Measurements from ENCODE around the gene CTBP2. TPM values are rescaled to one million over a fixed set of nuclear protein-coding genes. Genes with fewer than 3 reads are reported as not detected.

Gene CTBP2
- total RNA-seq, 1 donor from 2014 or later = 73.0 TPM

DNA sequence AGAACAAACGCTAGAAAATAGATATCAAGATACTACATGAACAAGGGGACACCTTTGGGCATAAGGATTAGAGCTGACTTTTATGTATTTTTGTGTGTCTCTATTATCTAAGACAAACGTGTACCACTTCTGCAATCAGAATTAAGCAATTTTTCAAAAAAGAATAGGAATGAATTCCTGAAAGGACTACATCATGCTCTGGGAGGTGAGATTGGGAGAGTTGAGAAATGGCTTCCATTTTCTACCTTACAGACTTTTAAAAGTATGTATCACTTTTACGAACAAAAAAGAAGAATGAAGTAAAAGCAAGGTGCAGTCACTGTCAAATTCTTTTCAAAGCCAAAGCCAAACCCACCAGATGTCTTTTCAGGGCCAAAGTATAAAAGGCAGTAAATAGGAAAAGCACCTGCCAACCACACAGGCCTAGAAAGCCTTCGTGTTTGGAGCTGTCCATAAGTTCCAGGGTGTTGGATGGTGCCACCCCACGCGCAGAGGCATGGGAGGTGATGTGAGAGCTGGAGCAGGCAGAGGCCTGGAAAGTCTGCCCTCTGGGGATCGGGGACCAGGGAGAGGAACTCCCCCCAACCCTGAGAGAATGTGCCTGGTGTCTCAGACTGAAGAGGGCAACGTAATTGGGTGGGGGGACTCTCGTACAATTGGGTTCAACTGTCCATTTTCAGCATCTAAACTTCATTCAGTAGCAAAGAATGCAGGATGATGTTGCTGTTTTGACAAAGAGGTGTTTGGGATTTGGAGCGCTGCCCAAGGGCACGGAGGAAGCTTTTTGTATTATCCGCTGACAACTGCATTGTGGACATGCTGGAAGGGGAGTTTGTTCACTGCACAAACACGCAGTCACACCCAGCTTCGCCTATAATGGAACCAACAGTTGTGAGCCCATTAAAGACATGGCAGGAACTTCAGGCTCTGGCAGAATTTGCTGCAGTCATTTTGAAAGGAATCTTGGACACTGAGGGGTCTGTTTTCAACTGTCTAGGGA lies 17.6 kb upstream of the CTBP2 start:
- DNase-seq = no peak
- Histone ChIP-seq H3K36me3 (no peaks in the 10 kb centered on the region), H3K4me3 (no peak overlapping the region), H3K27ac (no peak overlapping the region), H3K9me3 (no peaks in the 10 kb centered on the region), H3K27me3 (ENCODE audit: low read depth) (peaks cover 10% of the 10 kb centered on the region), H3K4me1 (no peaks in the 10 kb centered on the region)
- TF ChIP-seq CTCF (IDR thresholded peaks at IDR 0.05) = no peak
- ATAC-seq = no peak
- intact Hi-C loops (cut with DNase I) = no loop called here

DNA sequence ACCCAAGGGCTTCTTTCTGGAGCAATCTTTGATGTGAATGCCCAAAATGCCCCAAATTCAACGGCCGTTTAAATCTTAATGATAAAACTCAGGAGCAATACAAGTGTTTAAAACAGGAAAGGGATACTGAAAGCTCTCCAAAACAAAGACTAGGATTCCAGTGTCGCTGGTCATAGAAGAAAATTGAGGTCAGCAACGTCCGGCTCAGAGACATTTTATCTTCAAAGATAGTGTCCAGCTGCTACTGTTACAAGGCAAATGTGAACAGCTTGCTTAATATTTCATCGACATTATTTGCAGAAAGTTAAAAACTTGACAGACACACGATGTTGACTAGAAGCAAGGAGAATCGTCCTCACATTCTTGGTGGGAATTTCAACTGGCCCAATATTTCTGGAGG lies 15.4 kb upstream of the CTBP2 start:
- H3K4me3 ChIP-seq = no peak overlapping the region
- no peaks in the 10 kb centered on the region for H3K9me3 ChIP-seq
- peaks cover 10% of the 10 kb centered on the region for H3K27me3 ChIP-seq (ENCODE audit: low read depth)
- intact Hi-C loops (cut with DNase I) = no loop called here
- ATAC-seq (no peak), DNase-seq (no peak)
- no peak overlapping the region for H3K27ac ChIP-seq
- no peak for TF ChIP-seq CTCF (IDR thresholded peaks at IDR 0.05)
- no peaks in the 10 kb centered on the region for H3K4me1 ChIP-seq
- H3K36me3 ChIP-seq = no peaks in the 10 kb centered on the region

DNA sequence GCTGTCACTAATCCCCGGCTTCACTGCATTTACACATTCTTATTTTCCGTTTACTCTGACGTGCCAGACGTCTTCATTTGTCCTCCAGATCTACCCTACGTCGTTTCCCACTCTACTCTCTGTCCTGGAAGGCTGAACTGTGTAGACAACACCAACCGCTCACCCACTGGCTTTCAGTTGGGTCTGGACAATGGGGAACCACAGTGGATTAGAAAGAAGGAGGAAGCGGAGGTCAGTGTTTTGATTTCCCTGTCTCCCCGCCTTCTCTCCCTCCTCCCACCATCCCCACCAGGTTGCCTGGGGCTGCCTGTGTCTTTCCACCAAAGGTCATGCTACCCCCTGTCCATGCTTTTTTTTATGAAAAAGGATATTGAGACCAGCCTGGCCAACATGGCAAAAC lies 14.0 kb upstream of the CTBP2 start:
- Histone ChIP-seq H3K36me3 (no peaks in the 10 kb centered on the region), H3K4me1 (no peaks in the 10 kb centered on the region), H3K9me3 (no peaks in the 10 kb centered on the region), H3K27me3 (ENCODE audit: low read depth) (peaks cover 10% of the 10 kb centered on the region), H3K4me3 (no peak overlapping the region), H3K27ac (no peak overlapping the region)
- ATAC-seq (no peak), DNase-seq (no peak)
- no peak for TF ChIP-seq CTCF (IDR thresholded peaks at IDR 0.05)
- intact Hi-C loops (cut with DNase I) = no loop called here

- Histone ChIP-seq H3K27ac (no peak overlapping the region), H3K4me1 (no peaks in the 10 kb centered on the region), H3K9me3 (no peaks in the 10 kb centered on the region), H3K4me3 (no peak overlapping the region), H3K27me3 (ENCODE audit: low read depth) (peaks cover 10% of the 10 kb centered on the region), H3K36me3 (no peaks in the 10 kb centered on the region)
- ATAC-seq (no peak), DNase-seq (no peak)
- no peak for TF ChIP-seq CTCF (IDR thresholded peaks at IDR 0.05)
- intact Hi-C loops (cut with DNase I) = no loop called here
These were observed 12.3 kb upstream of the CTBP2 start for GRCh38 chr10:125172694-125173093.

DNA sequence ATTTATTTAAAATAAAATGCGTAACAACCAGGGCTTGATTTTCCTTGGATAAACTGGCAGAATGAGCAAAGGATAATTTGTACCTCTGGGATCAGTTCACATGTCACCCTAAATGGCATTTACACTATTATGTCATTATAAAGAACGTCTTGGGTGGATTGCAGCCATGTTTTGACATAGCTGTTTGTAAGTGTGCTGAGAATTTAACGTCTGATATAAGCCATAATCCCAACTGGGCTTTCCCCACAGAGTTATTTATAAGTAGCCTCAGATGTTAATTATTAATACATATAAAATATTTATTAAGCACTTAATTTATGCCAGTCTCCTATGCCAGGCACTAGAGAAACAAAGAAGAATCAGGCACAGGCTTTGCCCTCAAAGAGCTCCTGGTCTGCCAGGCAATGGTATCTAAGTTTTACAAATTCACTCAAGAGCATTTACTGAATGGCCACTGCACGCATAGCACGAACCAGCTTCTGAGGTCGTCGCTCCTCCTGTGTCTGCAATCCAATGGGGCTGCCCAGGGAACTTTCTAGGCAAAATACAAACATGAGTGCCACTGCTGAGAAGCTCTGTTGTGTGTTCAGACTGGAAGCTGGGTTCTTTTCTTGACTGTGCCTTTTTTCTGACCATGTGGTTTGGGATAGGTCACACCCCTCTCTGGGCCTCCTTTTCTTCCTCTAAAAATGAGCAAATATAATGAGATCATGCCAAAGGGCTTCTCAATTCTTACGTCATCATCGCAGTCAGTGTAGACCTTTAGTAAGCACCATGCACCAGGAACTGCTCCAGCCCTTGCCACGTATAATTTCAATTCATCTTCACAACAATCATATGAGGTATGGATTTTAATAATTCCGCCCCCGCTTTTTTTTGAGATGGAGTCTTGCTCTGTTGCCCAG lies 11.3 kb upstream of the CTBP2 start:
- Histone ChIP-seq H3K9me3 (no peaks in the 10 kb centered on the region), H3K36me3 (no peaks in the 10 kb centered on the region), H3K27me3 (ENCODE audit: low read depth) (peaks cover 10% of the 10 kb centered on the region), H3K4me3 (no peak overlapping the region), H3K4me1 (no peaks in the 10 kb centered on the region), H3K27ac (no peak overlapping the region)
- intact Hi-C loops (cut with DNase I) = no loop called here
- no peak for ATAC-seq
- DNase-seq = no peak
- TF ChIP-seq CTCF (IDR thresholded peaks at IDR 0.05) = no peak

Measured in lower lobe of right lung (tissue), 2 donors.